HG03439 (cell line): ENCODE measurements around the gene SGIP1.
"Not testable (repeated sequence)": the region's sequence is repeated elsewhere in the genome, so short reads cannot be mapped to it uniquely, and the experiment has no call there.

Experiments used
- ATAC-seq: cut with Tn5 transposase; IDR thresholded peaks from one replicate; pipeline ENCODE4 v1.9.1; 2021; ENCODE audit warnings: mild to moderate bottlenecking, moderate library complexity; ENCODE audit not compliant: unreplicated experiment

The SGIP1 gene

GRCh38 chr1:66795839-66796238 is 261.9 kb downstream of the SGIP1 start:
- not testable (repeated sequence) for ATAC-seq
